GM10248 (cell line): ENCODE measurements around the gene OLAH.
"Not testable (repeated sequence)": the region's sequence is repeated elsewhere in the genome, so short reads cannot be mapped to it uniquely, and the experiment has no call there.

Experiments
- CTCF ChIA-PET: fragments of 300-600 bp; sonication (Branson Sonifier 250); formaldehyde crosslinking; extraction: SDS; loops from one replicate; lab custom pipeline; 2021; ENCODE audit warnings: antibody characterized with exemption; lab: Yijun Ruan, JAX
- POLR2A ChIA-PET: fragments of 350-650 bp; sonication (Branson Sonifier 250); formaldehyde crosslinking; extraction: SDS; loops from one replicate; lab custom pipeline; 2020; ENCODE audit warnings: antibody characterized with exemption; lab: Yijun Ruan, JAX
- DNase-seq: peaks from one replicate; pipeline ENCODE4 v3.0.0; 2012; ENCODE audit errors: extremely low spot score
- CTCF ChIP-seq: IDR thresholded peaks from 2 replicates; pipeline ENCODE4 v1.5.1; 2012; ENCODE audit warnings: mild to moderate bottlenecking, low read depth; ENCODE audit errors: extremely low read depth, missing control alignments, control extremely low read depth

OLAH gene

GRCh38 chr10:15043674-15044073 is at the start of gene OLAH:
Gene OLAH (plus strand): TSS chr10:15043943. CDS start chr10:15047289, 3,346 bp downstream.
- CTCF ChIA-PET: no interaction called here
- POLR2A ChIA-PET: no interaction called here
- DNase-seq: no peak
- no peak for TF ChIP-seq CTCF

- ChIA-PET CTCF (no interaction called here), POLR2A (no interaction called here)
- no peak for TF ChIP-seq CTCF
- DNase-seq: no peak
Measured at GRCh38 chr10:14995964-14996565, 47.7 kb upstream of the OLAH start.

GRCh38 chr10:15013530-15013929 is 30.2 kb upstream of the OLAH start:
- CTCF ChIA-PET, POLR2A ChIA-PET, DNase-seq: not testable (repeated sequence)

GRCh38 chr10:15015451-15015850 is 28.3 kb upstream of the OLAH start:
- ChIA-PET POLR2A (no interaction called here), CTCF (no interaction called here)
- no peak for DNase-seq
- TF ChIP-seq CTCF: no peak

GRCh38 chr10:15020966-15021365 is 22.8 kb upstream of the OLAH start:
- DNase-seq, POLR2A ChIA-PET: not testable (repeated sequence)
- CTCF ChIA-PET: interaction anchor here (2.6 kb wide), 1 partner anchor 9 kb away, joined by 6 read pairs; no protein-coding TSS in a partner anchor

GRCh38 chr10:15023079-15023478 is 20.7 kb upstream of the OLAH start:
- POLR2A ChIA-PET, CTCF ChIA-PET, DNase-seq: not testable (repeated sequence)

GRCh38 chr10:15024017-15025004 is 19.4 kb upstream of the OLAH start:
- DNase-seq, CTCF ChIA-PET, POLR2A ChIA-PET: not testable (repeated sequence)

- POLR2A ChIA-PET, DNase-seq, CTCF ChIA-PET: not testable (repeated sequence)
Measured at GRCh38 chr10:15025040-15025439, 18.7 kb upstream of the OLAH start.

GRCh38 chr10:15027741-15028140 is 16.0 kb upstream of the OLAH start:
- no peak for DNase-seq
- CTCF ChIA-PET: no interaction called here
- TF ChIP-seq CTCF: no peak
- POLR2A ChIA-PET: no interaction called here
